HCEC 1CT (cell line): ENCODE measurements around the gene TP53TG3C.
"Not testable (repeated sequence)": the region's sequence is repeated elsewhere in the genome, so short reads cannot be mapped to it uniquely, and the experiment has no call there.

ENCODE experiments used
- DNase-seq: peaks from one replicate; pipeline ENCODE4 v3.0.0-alpha.2; 2017

The TP53TG3C gene

GRCh38 chr16:33193926-33194325 is at the start of gene TP53TG3C:
TSS of gene TP53TG3C (plus strand) at chr16:33194226. CDS start at chr16:33194294, 68 bp downstream.
- not testable (repeated sequence) for DNase-seq
